OCI-LY7 (cell line): ENCODE results near the gene SHMT2.

Source experiments
- CTCF ChIP-seq: fragments of 200-600 bp; sonication (generic); conservative IDR thresholded peaks from 2 replicates; pipeline ENCODE4 v1.5.1; 2014; ENCODE audit warnings: mild to moderate bottlenecking, antibody characterized with exemption, low read length, moderate library complexity, mixed read lengths
- EZH2phosphoT487 ChIP-seq: fragments of 200-600 bp; sonication (generic); IDR thresholded peaks from 2 replicates; pipeline ENCODE4 v1.6.1; 2018; ENCODE audit warnings: low read depth, borderline replicate concordance, mild to moderate bottlenecking, mixed run types, antibody characterized with exemption, low read length, moderate library complexity, mixed read lengths

GRCh38 chr12:57180321-57180989, 49.1 kb upstream of the SHMT2 start:
- TF ChIP-seq CTCF (no peak), EZH2phosphoT487 (no peak)
